Left lung (tissue), 10 donors: Measurements from ENCODE around the gene DISP3. TPM values are rescaled to one million over a fixed set of nuclear protein-coding genes. Genes with fewer than 3 reads are reported as not detected.

Experiments
- ATAC-seq: fragments of 200-7000 bp; cut with Tn5 transposase; one replicate; pipeline ENCODE4 v1.9.1; 2020; ENCODE audit warnings: moderate library complexity
- DNase-seq, 4 donors: peaks; one replicate each; pipeline ENCODE4 v3.0.0-alpha.2; 2013 to 2020
- H3K27ac ChIP-seq, 2 donors: fragments of 200-600 bp; sonication (generic) in 1 of 2; one replicate each; pipeline versions ENCODE4 v1.5.0 to v1.8.0; 2020 to 2021
- H3K27me3 ChIP-seq, 2 donors: fragments of 200-600 bp; sonication (generic) in 1 of 2; one replicate each; pipeline versions ENCODE4 v1.5.0 to v1.8.0; 2020 to 2021
- H3K36me3 ChIP-seq, 2 donors: fragments of 200-600 bp; sonication (generic) in 1 of 2; one replicate each; pipeline versions ENCODE4 v1.5.0 to v1.8.0; 2020 to 2021
- H3K4me1 ChIP-seq, 2 donors: fragments of 200-600 bp; one replicate each; pipeline ENCODE4 v1.8.0; 2021
- H3K4me3 ChIP-seq, 2 donors: fragments of 200-600 bp; sonication (generic) in 1 of 2; one replicate each; pipeline versions ENCODE4 v1.5.0 to v1.8.0; 2020 to 2021; ENCODE audit warnings: mild to moderate bottlenecking in 1 of 2
- H3K9me3 ChIP-seq, 2 donors: fragments of 200-600 bp; sonication (generic) in 1 of 2; one replicate each; pipeline versions ENCODE4 v1.5.0 to v1.8.0; 2020 to 2021
- CTCF ChIP-seq, 2 donors: fragments of 200-600 bp; sonication (generic) in 1 of 2; IDR thresholded peaks; one replicate each; pipeline versions ENCODE4 v1.5.0 to v1.8.0; 2021; ENCODE audit warnings: antibody characterized with exemption in 2 of 2
- intact Hi-C, 2 donors: fragments of 100-400 bp; cut with DNase I; formaldehyde crosslinking; loops; one replicate each; pipeline versions ENCODE4 v1.11.2 to v1.14.2; 2022
- polyA plus RNA-seq, 6 donors: library from polyadenylated mRNA; unstranded; fragments of 120-200 nt; gene quantifications; one replicate each; pipeline ENCODE4 v1.2.1, GENCODE V29; 2013; ENCODE audit not compliant: insufficient read length in 6 of 6
- total RNA-seq, 2 donors: library from RNA; stranded (reverse); fragmentation: NEBNext Ultra II Directional; extraction: Animal tissue kit (Norgen Biotek cat#: 25700); gene quantifications; one replicate each; pipeline ENCODE4 v1.2.1, GENCODE V29; 2021
- donor health status: DM: no; HTN: yes; CAD: no.
- donor health status: DM: no; HTN: no; CAD: no.

The DISP3 gene
- total and polyA plus RNA-seq, 8 donors = 0.05 to 0.98 (median 0.53) TPM

- no peak for ATAC-seq
Observed at GRCh38 chr1:11466416-11466815, 12.5 kb upstream of the DISP3 start.

GRCh38 chr1:11468878-11469277 is 10.1 kb upstream of the DISP3 start:
- Histone ChIP-seq H3K4me3 (no peak overlapping the region), H3K27me3 (peaks cover 0 to 22% of the 10 kb centered on the region in 2 donors), H3K4me1 (no peaks in the 10 kb centered on the region), H3K36me3 (no peaks in the 10 kb centered on the region), H3K27ac (no peak overlapping the region), H3K9me3 (no peaks in the 10 kb centered on the region)
- ATAC-seq (no peak), DNase-seq (no peak)
- no peak for TF ChIP-seq CTCF (IDR thresholded peaks at IDR 0.05)
- intact Hi-C loops = no loop called here

More at GRCh38 chr1:11466416-11466815, 12.5 kb upstream of the DISP3 start:
- Histone ChIP-seq H3K9me3 (no peaks in the 10 kb centered on the region), H3K27ac (no peak overlapping the region), H3K4me1 (no peaks in the 10 kb centered on the region), H3K4me3 (no peak overlapping the region), H3K36me3 (no peaks in the 10 kb centered on the region), H3K27me3 (peaks cover 0 to 37% of the 10 kb centered on the region in 2 donors)
- no peak for DNase-seq
- TF ChIP-seq CTCF (IDR thresholded peaks at IDR 0.05) = no peak
- intact Hi-C loops = no loop called here

- ATAC-seq = no peak
- no peak for TF ChIP-seq CTCF (IDR thresholded peaks at IDR 0.05)
- H3K27ac ChIP-seq = no peak overlapping the region
- no peak for DNase-seq
- intact Hi-C loops = no loop called here
- H3K27me3 ChIP-seq = peaks cover 0 to 33% of the 10 kb centered on the region in 2 donors
- no peaks in the 10 kb centered on the region for H3K9me3 ChIP-seq
- no peaks in the 10 kb centered on the region for H3K36me3 ChIP-seq
- H3K4me1 ChIP-seq = no peaks in the 10 kb centered on the region
- H3K4me3 ChIP-seq = no peak overlapping the region
Observed at GRCh38 chr1:11470912-11471311, 8.0 kb upstream of the DISP3 start.

GRCh38 chr1:11471473-11471872 is 7.5 kb upstream of the DISP3 start:
- H3K4me3 ChIP-seq = no peak overlapping the region
- TF ChIP-seq CTCF (IDR thresholded peaks at IDR 0.05) = no peak
- peaks cover 0 to 39% of the 10 kb centered on the region in 2 donors for H3K27me3 ChIP-seq
- H3K27ac ChIP-seq = no peak overlapping the region
- no peak for DNase-seq
- no peaks in the 10 kb centered on the region for H3K36me3 ChIP-seq
- no peak for ATAC-seq
- intact Hi-C loops = no loop called here
- no peaks in the 10 kb centered on the region for H3K4me1 ChIP-seq
- H3K9me3 ChIP-seq = no peaks in the 10 kb centered on the region

- Histone ChIP-seq H3K4me3 (no peak overlapping the region), H3K4me1 (no peaks in the 10 kb centered on the region), H3K27me3 (peaks cover 0 to 47% of the 10 kb centered on the region in 2 donors), H3K9me3 (no peaks in the 10 kb centered on the region), H3K36me3 (no peaks in the 10 kb centered on the region), H3K27ac (no peak overlapping the region)
- ATAC-seq (no peak), DNase-seq (no peak)
- TF ChIP-seq CTCF (IDR thresholded peaks at IDR 0.05) = no peak
- intact Hi-C loops = no loop called here
Observed at GRCh38 chr1:11472284-11472683, 6.7 kb upstream of the DISP3 start.
